ENCODE measurements around the gene COASY.

The COASY gene

GRCh38 chr17:42571435-42572225, 9.7 kb downstream of the COASY start:
- no peak overlapping the region for H2AFZ ChIP-seq (ENCODE audit: low read depth, low read length)
- H3K9ac ChIP-seq (ENCODE audit: low read length): no peak overlapping the region
- no peak for TF ChIP-seq EZH2phosphoT487 (IDR thresholded peaks at IDR 0.05; ENCODE audit: low read depth)
- no peak for TF ChIP-seq CTCF (IDR thresholded peaks at IDR 0.05; ENCODE audit: low read depth, low read length)
- H3K27me3 ChIP-seq (ENCODE audit: low read depth, low read length): no peaks in the 10 kb centered on the region
- peaks cover 62% of the 10 kb centered on the region for H3K36me3 ChIP-seq (replicated peaks; ENCODE audit: low read depth, low read length)
- H3K4me3 ChIP-seq (ENCODE audit: low read length): no peak overlapping the region
- H3K27ac ChIP-seq (ENCODE audit: low read length): no peak overlapping the region
- no peaks in the 10 kb centered on the region for H3K9me3 ChIP-seq (ENCODE audit: insufficient read depth, low read length)
- H4K20me1 ChIP-seq (ENCODE audit: insufficient read depth, low read length): 0 out of 2 replicates have a peak, but pooled peaks cover 2% of the 10 kb centered on the region
- no peak overlapping the region for H3K4me2 ChIP-seq (ENCODE audit: low read length)
- peaks cover 29% of the 10 kb centered on the region for H3K79me2 ChIP-seq (ENCODE audit: low read length)
- peaks cover 20% of the 10 kb centered on the region; the same call in 1 of the 2 replicates for H3K4me1 ChIP-seq (ENCODE audit: low read length)

- H3K79me2 ChIP-seq (ENCODE audit: low read length): peaks cover 31% of the 10 kb centered on the region
- no peak overlapping the region for H3K4me3 ChIP-seq (ENCODE audit: low read length)
- H4K20me1 ChIP-seq (ENCODE audit: insufficient read depth, low read length): 0 out of 2 replicates have a peak, but pooled peaks cover 2% of the 10 kb centered on the region
- no peak overlapping the region for H3K9ac ChIP-seq (ENCODE audit: low read length)
- H3K27me3 ChIP-seq (ENCODE audit: low read depth, low read length): no peaks in the 10 kb centered on the region
- no peak overlapping the region for H3K4me2 ChIP-seq (ENCODE audit: low read length)
- H3K27ac ChIP-seq (ENCODE audit: low read length): no peak overlapping the region
- peaks cover 66% of the 10 kb centered on the region for H3K36me3 ChIP-seq (replicated peaks; ENCODE audit: low read depth, low read length)
- no peaks in the 10 kb centered on the region for H3K9me3 ChIP-seq (ENCODE audit: insufficient read depth, low read length)
- TF ChIP-seq CTCF (IDR thresholded peaks at IDR 0.05; ENCODE audit: low read depth, low read length) (no peak), EZH2phosphoT487 (IDR thresholded peaks at IDR 0.05; ENCODE audit: low read depth) (no peak)
- no peak overlapping the region for H2AFZ ChIP-seq (ENCODE audit: low read depth, low read length)
- peaks cover 19% of the 10 kb centered on the region; the same call in 1 of the 2 replicates for H3K4me1 ChIP-seq (ENCODE audit: low read length)
Observed at GRCh38 chr17:42573095-42573494, 11.1 kb downstream of the COASY start.

- Histone ChIP-seq H3K9ac (ENCODE audit: low read length) (no peak overlapping the region), H2AFZ (ENCODE audit: low read depth, low read length) (no peak overlapping the region), H3K4me3 (ENCODE audit: low read length) (no peak overlapping the region), H3K4me1 (ENCODE audit: low read length) (peaks cover 28% of the 10 kb centered on the region), H3K4me2 (ENCODE audit: low read length) (no peak overlapping the region), H3K27me3 (ENCODE audit: low read depth, low read length) (no peaks in the 10 kb centered on the region), H4K20me1 (ENCODE audit: insufficient read depth, low read length) (0 out of 2 replicates have a peak, but pooled peaks cover 2% of the 10 kb centered on the region), H3K9me3 (ENCODE audit: insufficient read depth, low read length) (no peaks in the 10 kb centered on the region), H3K79me2 (ENCODE audit: low read length) (peaks cover 36% of the 10 kb centered on the region), H3K27ac (ENCODE audit: low read length) (no peak overlapping the region), H3K36me3 (replicated peaks; ENCODE audit: low read depth, low read length) (peaks cover 57% of the 10 kb centered on the region)
- TF ChIP-seq CTCF (IDR thresholded peaks at IDR 0.05; ENCODE audit: low read depth, low read length) (no peak), EZH2phosphoT487 (IDR thresholded peaks at IDR 0.05; ENCODE audit: low read depth) (no peak)
Observed at GRCh38 chr17:42574463-42574862, 12.5 kb downstream of the COASY start.

- H3K9ac ChIP-seq (ENCODE audit: low read length): peak overlapping the region; percentile 99
- peak overlapping the region; percentile 98 for H3K4me2 ChIP-seq (ENCODE audit: low read length)
- peaks cover 24% of the 10 kb centered on the region for H3K4me1 ChIP-seq (ENCODE audit: low read length)
- no peaks in the 10 kb centered on the region for H3K27me3 ChIP-seq (ENCODE audit: low read depth, low read length)
- peak overlapping the region; percentile 97 for H3K4me3 ChIP-seq (ENCODE audit: low read length)
- H4K20me1 ChIP-seq (ENCODE audit: insufficient read depth, low read length): no peaks in the 10 kb centered on the region
- H3K79me2 ChIP-seq (ENCODE audit: low read length): peaks cover 38% of the 10 kb centered on the region
- no peak for TF ChIP-seq CTCF (IDR thresholded peaks at IDR 0.05; ENCODE audit: low read depth, low read length)
- TF ChIP-seq EZH2phosphoT487 (IDR thresholded peaks at IDR 0.05; ENCODE audit: low read depth): no peak
- no peak overlapping the region for H2AFZ ChIP-seq (ENCODE audit: low read depth, low read length)
- H3K27ac ChIP-seq (ENCODE audit: low read length): peak overlapping the region; percentile 42
- H3K36me3 ChIP-seq (replicated peaks; ENCODE audit: low read depth, low read length): peaks cover 59% of the 10 kb centered on the region
- H3K9me3 ChIP-seq (ENCODE audit: insufficient read depth, low read length): no peaks in the 10 kb centered on the region
Observed at GRCh38 chr17:42577140-42577531, 15.2 kb downstream of the COASY start.

Measured in OCI-LY3 (cell line).